H1 (cell line): ENCODE measurements around the gene CCDC51. TPM values are rescaled to one million over a fixed set of nuclear protein-coding genes. Genes with fewer than 3 reads are reported as not detected.

Experiments used
- CTCF ChIA-PET: fragments of 300-600 bp; sonication (Branson Sonifier 250); formaldehyde crosslinking; loops from one replicate; lab custom pipeline; 2021; ENCODE audit not compliant: partially characterized antibody; lab: Charles Lee
- POLR2A ChIA-PET: fragments of 300-600 bp; sonication (Branson Sonifier 250); formaldehyde crosslinking; loops from one replicate; lab custom pipeline; 2021; ENCODE audit warnings: inconsistent platforms; ENCODE audit not compliant: partially characterized antibody; lab: Charles Lee
- DNase-seq, 2 experiments: peaks; one replicate each; pipeline versions ENCODE4 v3.0.0 to v3.0.0-alpha.2; 2010 to 2022; ENCODE audit warnings: low spot score in 2 of 2, low read depth in 1 of 2, mixed read lengths in 1 of 2
- FAIRE-seq: peaks from 2 replicates; lab custom pipeline; 2011; peaks lifted over from hg19 to GRCh38; lab: Jason Lieb, UNC
- H2AFZ ChIP-seq: 2 replicates; pipeline ENCODE4 v1.8.1; 2012; ENCODE audit warnings: low read length, inconsistent platforms
- H2AK5ac ChIP-seq: 2 replicates; pipeline ENCODE4 v1.6.1; 2013; ENCODE audit warnings: low read depth, low read length
- H2BK120ac ChIP-seq: replicated peaks from 2 replicates; pipeline ENCODE3; 2013; ENCODE audit warnings: low read depth, low read length, inconsistent platforms
- H2BK12ac ChIP-seq: 2 replicates; pipeline ENCODE4 v1.6.1; 2013; ENCODE audit warnings: low read depth, low read length
- H2BK15ac ChIP-seq: 2 replicates; pipeline ENCODE4 v1.6.1; 2013; ENCODE audit warnings: low read length
- H2BK20ac ChIP-seq: 2 replicates; pipeline ENCODE4 v1.6.1; 2013; ENCODE audit warnings: low read length
- H2BK5ac ChIP-seq: 2 replicates; pipeline ENCODE4 v1.6.1; 2013; ENCODE audit warnings: low read depth, low read length
- H3K14ac ChIP-seq: 2 replicates; pipeline ENCODE4 v1.6.1; 2013; ENCODE audit warnings: inconsistent platforms; ENCODE audit not compliant: insufficient read length
- H3K18ac ChIP-seq: 2 replicates; pipeline ENCODE4 v1.6.1; 2013; ENCODE audit warnings: low read length; ENCODE audit errors: extremely low read depth
- H3K23ac ChIP-seq: 2 replicates; pipeline ENCODE4 v1.6.1; 2013; ENCODE audit warnings: inconsistent platforms; ENCODE audit not compliant: insufficient read length
- H3K23me2 ChIP-seq: 2 replicates; pipeline ENCODE4 v1.6.1; 2013; ENCODE audit warnings: low read depth, low read length
- H3K27ac ChIP-seq: 2 replicates; pipeline ENCODE4 v1.6.1; 2011; ENCODE audit warnings: low read depth, low read length, inconsistent platforms
- H3K27me3 ChIP-seq, 4 experiments: replicated peaks in 1 of 4; 1 replicate in 1 of 4; 2 replicates in 3 of 4; pipeline versions ENCODE4 v1.6.1 to v1.8.1; 2011 to 2013; ENCODE audit warnings: low read length in 3 of 4, mild to moderate bottlenecking in 3 of 4, inconsistent platforms in 2 of 4, mixed read lengths in 2 of 4, moderate library complexity in 1 of 4; ENCODE audit not compliant: control insufficient read depth in 3 of 4, insufficient read depth in 3 of 4; ENCODE audit errors: extremely low read depth in 1 of 4
- H3K36me3 ChIP-seq, 4 experiments: 2 replicates each; pipeline versions ENCODE4 v1.6.1 to v1.8.1; 2011 to 2013; ENCODE audit warnings: mild to moderate bottlenecking in 4 of 4, low read length in 3 of 4, moderate library complexity in 2 of 4, control low read depth in 1 of 4, inconsistent platforms in 1 of 4; ENCODE audit not compliant: insufficient read depth in 4 of 4, control insufficient read depth in 2 of 4
- H3K4ac ChIP-seq: replicated peaks from 2 replicates; pipeline ENCODE3; 2013; ENCODE audit warnings: low read length, low read depth, mixed read lengths, inconsistent platforms; ENCODE audit not compliant: insufficient read length
- H3K4me1 ChIP-seq, 4 experiments: replicated peaks in 1 of 4; 1 replicate in 1 of 4; 2 replicates in 3 of 4; pipeline versions ENCODE4 v1.6.1 to v1.8.1; 2011 to 2013; ENCODE audit warnings: low read length in 3 of 4, inconsistent platforms in 2 of 4, mixed read lengths in 1 of 4; ENCODE audit not compliant: insufficient read depth in 4 of 4, control insufficient read depth in 3 of 4
- H3K4me2 ChIP-seq, 2 experiments: 2 replicates each; pipeline versions ENCODE4 v1.6.1 to v1.8.1; 2011 to 2013; ENCODE audit warnings: low read depth in 2 of 2, low read length in 2 of 2, control low read depth in 1 of 2, inconsistent platforms in 1 of 2, mild to moderate bottlenecking in 1 of 2; ENCODE audit not compliant: insufficient read depth in 1 of 2
- H3K4me3 ChIP-seq, 4 experiments: fragments of 200-600, 300-600 bp in 1 of 4; sonication (generic), shearing (Covaris generic), sonication (Bioruptor Twin) in 1 of 4; 2 replicates each; pipeline versions ENCODE4 v1.5.1 to v1.8.1; 2011 to 2016; ENCODE audit warnings: low read length in 4 of 4, low read depth in 3 of 4, control low read depth in 2 of 4, inconsistent platforms in 2 of 4, mild to moderate bottlenecking in 2 of 4, mixed read lengths in 1 of 4, moderate library complexity in 1 of 4; ENCODE audit not compliant: insufficient read depth in 2 of 4; ENCODE audit errors: extremely low read depth in 1 of 4
- H3K56ac ChIP-seq: replicated peaks from 2 replicates; pipeline ENCODE3; 2013; ENCODE audit warnings: low read depth, mild to moderate bottlenecking, mixed read lengths, low read length, inconsistent platforms; ENCODE audit not compliant: insufficient read length
- H3K79me1 ChIP-seq: 2 replicates; pipeline ENCODE4 v1.6.1; 2013; ENCODE audit warnings: low read depth, low read length, control low read depth
- H3K79me2 ChIP-seq, 2 experiments: 2 replicates each; pipeline versions ENCODE4 v1.6.1 to v1.8.1; 2012 to 2013; ENCODE audit warnings: low read length in 2 of 2, mild to moderate bottlenecking in 2 of 2, inconsistent platforms in 1 of 2; ENCODE audit not compliant: insufficient read depth in 2 of 2, control insufficient read depth in 1 of 2
- H3K9ac ChIP-seq, 4 experiments: replicated peaks in 1 of 4; 1 replicate in 1 of 4; 2 replicates in 3 of 4; pipeline versions ENCODE4 v1.6.1 to v1.8.1; 2011 to 2013; ENCODE audit warnings: low read depth in 3 of 4, low read length in 3 of 4, control low read depth in 2 of 4, mild to moderate bottlenecking in 2 of 4, moderate library complexity in 2 of 4, inconsistent platforms in 1 of 4; ENCODE audit errors: extremely low read depth in 1 of 4
- H3K9me3 ChIP-seq, 2 experiments: 2 replicates each; pipeline versions ENCODE4 v1.6.1 to v1.8.1; 2012 to 2013; ENCODE audit warnings: mild to moderate bottlenecking in 2 of 2, moderate library complexity in 2 of 2, control low read depth in 1 of 2, inconsistent platforms in 1 of 2, low read depth in 1 of 2, low read length in 1 of 2, mixed read lengths in 1 of 2; ENCODE audit not compliant: insufficient read depth in 2 of 2
- H4K20me1 ChIP-seq, 2 experiments: replicated peaks in 1 of 2; 2 replicates each; pipeline versions ENCODE3 to v1.8.1; 2011 to 2013; ENCODE audit warnings: inconsistent platforms in 2 of 2, low read length in 2 of 2, mild to moderate bottlenecking in 1 of 2; ENCODE audit not compliant: insufficient read depth in 2 of 2, control insufficient read depth in 1 of 2
- H4K5ac ChIP-seq: 2 replicates; pipeline ENCODE4 v1.6.1; 2013; ENCODE audit warnings: low read length, low read depth, mixed read lengths, inconsistent platforms; ENCODE audit not compliant: insufficient read length
- H4K8ac ChIP-seq: 2 replicates; pipeline ENCODE4 v1.8.0; 2013; ENCODE audit warnings: mild to moderate bottlenecking, moderate library complexity, low read length, inconsistent platforms; ENCODE audit not compliant: insufficient read depth; ENCODE audit errors: extremely low read depth
- H4K91ac ChIP-seq: replicated peaks from 2 replicates; pipeline ENCODE3; 2013; ENCODE audit warnings: low read length, mixed read lengths, inconsistent platforms; ENCODE audit not compliant: insufficient read length
- NANOG ChIP-seq: IDR thresholded peaks from 2 replicates; pipeline ENCODE4 v1.6.1; 2011; ENCODE audit warnings: low read length, low read depth, mild to moderate bottlenecking, inconsistent platforms; ENCODE audit not compliant: insufficient read depth, poor library complexity, severe bottlenecking
- POLR2AphosphoS5 ChIP-seq: IDR thresholded peaks from 2 replicates; pipeline ENCODE4 v1.6.1; 2011; ENCODE audit warnings: low read depth, low read length
- WGBS, 2 experiments: shearing (Covaris generic) in 1 of 2; methylation state at CpG; one replicate each; pipeline versions ENCODE4 v1.1.6 to v1.1.7; 2013 to 2015; ENCODE audit warnings: low lambda C conversion rate in 2 of 2, mixed read lengths in 2 of 2, inconsistent platforms in 1 of 2, low coverage in 1 of 2, missing lambda C conversion rate in 1 of 2; ENCODE audit not compliant: insufficient replicate concordance in 2 of 2, insufficient coverage in 1 of 2, insufficient read length in 1 of 2; ENCODE audit errors: extremely low coverage in 1 of 2, missing lambda C conversion rate in 1 of 2; 5-methylcytosine and 5-hydroxymethylcytosine counted together
- polyA plus RNA-seq, 7 experiments: library from polyadenylated mRNA; depleted of rRNA in 3 of 7; stranded (reverse) in 5 of 7; unstranded in 2 of 7; fragments of >200 nt in 5 of 7; fragments of 200-250 nt in 2 of 7; gene quantifications; 1 replicate in 5 of 7; 2 replicates in 1 of 7; 4 replicates in 1 of 7; pipeline versions ENCODE4 v1.2.1 to v1.2.3, GENCODE V29; 2011 to 2013; ENCODE audit warnings: missing spikeins in 2 of 7, mixed read lengths in 2 of 7
- total RNA-seq: library from RNA; stranded (reverse); fragmentation: NEBNext Ultra II Directional; extraction: Animal tissue kit (Norgen Biotek cat#: 25700); gene quantifications from 2 replicates; pipeline ENCODE4 v1.2.1, GENCODE V29; 2021

The CCDC51 gene
- total and polyA plus RNA-seq, 2 of the 8 experiments (the other 6 are each of a cell fraction or from before 2014, with no cell fraction given): 21.3 to 21.4 TPM

GRCh38 chr3:48436477-48436787 is 3.5 kb downstream of the CCDC51 start:
- H4K20me1 ChIP-seq: peaks cover 0 to 5% of the 10 kb centered on the region in 2 experiments
- H3K4me1 ChIP-seq: peaks cover 0 to 8% (median 3%) of the 10 kb centered on the region in 4 experiments; a peak in 4 of 7 replicates
- DNase-seq (no peak), FAIRE-seq (no peak)
- no peak overlapping the region for H2AK5ac ChIP-seq
- H4K5ac ChIP-seq: no peak overlapping the region
- no peak overlapping the region for H3K23ac ChIP-seq
- H2BK5ac ChIP-seq: no peak overlapping the region
- no peak overlapping the region for H2BK20ac ChIP-seq
- H3K56ac ChIP-seq: no peak overlapping the region
- H3K9me3 ChIP-seq: no peaks in the 10 kb centered on the region
- CTCF ChIA-PET: interaction anchor here (0.5 to 7.7 kb wide), 91 partner anchors 9 to 670 kb away, joined by 3 to 220 read pairs (median 5); partner anchors contain the start of genes ATRIP and SLC26A6
- POLR2A ChIA-PET: interaction anchor here (0.6 to 31.5 kb wide), 25 partner anchors 7 to 249 kb away, joined by 3 to 650 read pairs (median 4); partner anchors contain the start of genes ATRIP, CCDC51, CDC25A and SHISA5
- no peaks in the 10 kb centered on the region for H3K27me3 ChIP-seq
- H3K79me1 ChIP-seq: peaks cover 3% of the 10 kb centered on the region; the same call in 1 of the 2 replicates
- WGBS, 2 experiments: 37% methylated on average over 1 of the region's 1 CpG; no CpG with 5 or more reads in 1 of the 2 experiments
- no peak overlapping the region for H3K4me3 ChIP-seq
- H2BK15ac ChIP-seq: no peak overlapping the region
- H4K8ac ChIP-seq: no peak overlapping the region
- no peak overlapping the region for H3K14ac ChIP-seq
- H3K4me2 ChIP-seq: no peak overlapping the region
- peaks cover 5 to 37% of the 10 kb centered on the region in 2 experiments; a peak in 3 of 4 replicates for H3K79me2 ChIP-seq
- H2BK120ac ChIP-seq: no peak overlapping the region
- H2BK12ac ChIP-seq: no peak overlapping the region
- no peak overlapping the region for H4K91ac ChIP-seq
- no peak overlapping the region for H2AFZ ChIP-seq
- peaks cover 4 to 28% (median 13%) of the 10 kb centered on the region in 4 experiments; a peak in 6 of 8 replicates for H3K36me3 ChIP-seq
- peaks cover 3% of the 10 kb centered on the region; the same call in 1 of the 2 replicates for H3K23me2 ChIP-seq
- H3K4ac ChIP-seq: no peak overlapping the region
- no peak overlapping the region for H3K9ac ChIP-seq
- H3K18ac ChIP-seq: no peak overlapping the region
- H3K27ac ChIP-seq: no peak overlapping the region
- TF ChIP-seq POLR2AphosphoS5: 0 out of 2 replicates have a peak, but pooled peaks have one; percentile 4
- no peak for TF ChIP-seq NANOG
